NB4 (cell line): ENCODE measurements around the gene MRC2.

Experiments used
- DNase-seq: peaks from one replicate; pipeline ENCODE4 v3.0.0; 2010; ENCODE audit warnings: low read depth
- H3K4me3 ChIP-seq: one replicate; pipeline ENCODE4 v1.5.1; 2011; ENCODE audit warnings: mild to moderate bottlenecking, low read depth, low read length, moderate library complexity
- MYC ChIP-seq: IDR thresholded peaks from 2 replicates; pipeline ENCODE4 v1.6.1; 2011; ENCODE audit warnings: low read depth, low read length
- POLR2A ChIP-seq: IDR thresholded peaks from 2 replicates; pipeline ENCODE4 v1.6.1; 2011; ENCODE audit warnings: mild to moderate bottlenecking; ENCODE audit not compliant: insufficient read length; ENCODE audit errors: extremely low read depth
- TF ChIP-seq, protein P1 (sequence below): IDR thresholded peaks from 2 replicates; pipeline ENCODE4 v1.6.1; 2011; ENCODE audit warnings: low read depth, low read length
- TF ChIP-seq, protein P2 (sequence below): IDR thresholded peaks from one replicate; pipeline ENCODE4 v1.5.1; 2012; ENCODE audit warnings: low read depth, low read length

Gene MRC2

DNA sequence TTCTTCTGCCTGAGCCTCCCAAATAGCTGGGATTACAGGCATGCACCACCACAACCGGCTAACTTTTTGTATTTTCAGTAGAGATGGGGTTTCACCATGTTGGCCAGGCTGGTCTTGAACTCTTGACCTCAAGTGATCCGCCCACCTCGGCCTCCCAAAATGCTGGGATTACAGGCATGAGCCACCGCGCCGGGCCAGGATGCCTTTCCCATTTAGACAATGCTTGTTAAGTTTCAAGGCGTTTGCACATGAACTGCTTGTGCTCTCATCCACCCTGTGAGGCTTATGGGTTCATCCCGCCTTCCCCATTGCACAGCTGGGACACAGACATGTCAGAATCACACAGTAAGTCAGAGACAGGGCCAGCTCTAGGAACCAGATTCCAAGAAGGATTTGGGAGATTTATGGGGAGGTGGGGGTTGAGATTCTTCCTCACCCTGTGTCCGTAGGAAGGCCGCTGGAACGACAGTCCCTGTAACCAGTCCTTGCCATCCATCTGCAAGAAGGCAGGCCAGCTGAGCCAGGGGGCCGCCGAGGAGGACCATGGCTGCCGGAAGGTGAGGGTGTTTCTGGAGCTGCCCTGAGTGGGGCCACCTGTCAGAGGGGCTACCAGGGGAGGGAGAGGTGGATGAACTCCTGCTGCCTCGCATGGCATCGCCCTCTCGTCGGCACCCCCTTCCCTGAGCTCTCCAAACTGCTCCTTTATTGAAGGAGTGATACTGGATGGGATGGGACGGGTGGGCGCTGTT is 46.3 kb downstream of the MRC2 start:
- DNase-seq: no peak
- TF ChIP-seq MYC: no peak
- TF ChIP-seq, protein P1, sequence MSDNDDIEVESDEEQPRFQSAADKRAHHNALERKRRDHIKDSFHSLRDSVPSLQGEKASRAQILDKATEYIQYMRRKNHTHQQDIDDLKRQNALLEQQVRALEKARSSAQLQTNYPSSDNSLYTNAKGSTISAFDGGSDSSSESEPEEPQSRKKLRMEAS: no peak
- no peak for TF ChIP-seq POLR2A
- TF ChIP-seq, protein P2, sequence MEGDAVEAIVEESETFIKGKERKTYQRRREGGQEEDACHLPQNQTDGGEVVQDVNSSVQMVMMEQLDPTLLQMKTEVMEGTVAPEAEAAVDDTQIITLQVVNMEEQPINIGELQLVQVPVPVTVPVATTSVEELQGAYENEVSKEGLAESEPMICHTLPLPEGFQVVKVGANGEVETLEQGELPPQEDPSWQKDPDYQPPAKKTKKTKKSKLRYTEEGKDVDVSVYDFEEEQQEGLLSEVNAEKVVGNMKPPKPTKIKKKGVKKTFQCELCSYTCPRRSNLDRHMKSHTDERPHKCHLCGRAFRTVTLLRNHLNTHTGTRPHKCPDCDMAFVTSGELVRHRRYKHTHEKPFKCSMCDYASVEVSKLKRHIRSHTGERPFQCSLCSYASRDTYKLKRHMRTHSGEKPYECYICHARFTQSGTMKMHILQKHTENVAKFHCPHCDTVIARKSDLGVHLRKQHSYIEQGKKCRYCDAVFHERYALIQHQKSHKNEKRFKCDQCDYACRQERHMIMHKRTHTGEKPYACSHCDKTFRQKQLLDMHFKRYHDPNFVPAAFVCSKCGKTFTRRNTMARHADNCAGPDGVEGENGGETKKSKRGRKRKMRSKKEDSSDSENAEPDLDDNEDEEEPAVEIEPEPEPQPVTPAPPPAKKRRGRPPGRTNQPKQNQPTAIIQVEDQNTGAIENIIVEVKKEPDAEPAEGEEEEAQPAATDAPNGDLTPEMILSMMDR: no peak
- H3K4me3 ChIP-seq: no peak overlapping the region

DNA sequence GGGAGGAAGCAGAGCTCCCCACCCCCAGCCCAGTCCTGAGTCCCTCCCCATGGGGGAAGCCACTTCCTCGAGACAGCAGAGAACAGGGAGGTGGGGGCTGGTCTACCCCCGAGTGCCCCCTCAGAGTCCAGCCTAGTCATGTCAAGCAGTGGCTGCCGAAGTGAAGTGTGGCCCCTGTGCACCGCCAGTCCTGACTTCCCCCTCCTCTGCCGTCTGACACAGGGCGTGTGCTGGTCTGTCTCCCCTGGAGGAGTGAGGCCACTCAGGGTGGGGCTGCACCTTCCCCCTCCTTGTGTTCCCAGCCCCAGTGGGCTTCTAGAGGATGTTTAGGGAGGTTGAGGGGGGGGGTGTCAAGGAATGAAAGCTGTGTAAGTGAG is 46.9 kb downstream of the MRC2 start:
- H3K4me3 ChIP-seq: no peak overlapping the region
- DNase-seq: no peak
- TF ChIP-seq, protein P2: no peak
- TF ChIP-seq MYC (no peak), POLR2A (no peak)
- TF ChIP-seq, protein P1: no peak

DNA sequence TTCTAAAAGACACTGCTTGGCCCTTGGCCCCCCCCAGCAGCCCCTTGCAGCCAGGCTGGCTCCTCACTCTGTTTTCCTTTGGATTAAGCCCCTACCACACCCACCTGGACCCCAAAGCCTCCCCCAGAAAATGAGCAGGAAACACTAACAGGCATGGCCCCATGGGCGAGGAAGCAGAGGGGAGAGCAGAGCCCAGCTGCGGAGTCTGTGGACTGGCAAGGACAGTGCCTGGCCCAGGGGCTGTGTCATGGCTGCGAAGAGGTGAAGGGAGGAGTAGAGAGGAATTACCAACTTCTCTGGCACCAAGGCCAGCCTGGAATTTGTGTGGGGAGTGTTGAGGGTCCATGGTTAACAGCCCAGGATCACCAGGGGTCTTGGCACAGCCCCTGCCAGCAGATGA is 47.4 kb downstream of the MRC2 start:
- DNase-seq: no peak
- TF ChIP-seq MYC (no peak), POLR2A (no peak)
- TF ChIP-seq, protein P1: no peak
- TF ChIP-seq, protein P2: no peak
- no peak overlapping the region for H3K4me3 ChIP-seq

DNA sequence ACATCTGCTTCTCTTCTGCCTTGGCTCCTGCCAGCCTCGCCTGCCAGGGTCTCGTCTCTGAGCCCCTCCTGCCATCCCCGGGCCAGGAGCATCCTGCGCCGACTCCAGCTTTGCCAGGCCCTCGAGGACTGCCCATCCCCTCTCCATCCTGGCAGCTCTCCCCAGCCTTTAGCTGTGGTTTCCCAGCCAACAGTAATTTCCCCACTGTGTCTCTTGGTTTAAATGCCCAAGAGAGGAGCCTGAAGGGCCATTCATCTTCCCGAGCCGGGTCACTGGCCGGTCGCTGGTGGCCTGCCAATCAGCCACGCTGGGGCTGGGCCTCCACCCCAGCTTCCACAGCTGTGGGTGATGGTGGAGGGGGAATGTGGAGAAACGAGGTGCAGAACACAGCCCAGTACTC is 47.8 kb downstream of the MRC2 start:
- no peak for DNase-seq
- no peak overlapping the region for H3K4me3 ChIP-seq
- TF ChIP-seq MYC (no peak), POLR2A (no peak)
- TF ChIP-seq, protein P2: no peak
- TF ChIP-seq, protein P1: no peak

DNA sequence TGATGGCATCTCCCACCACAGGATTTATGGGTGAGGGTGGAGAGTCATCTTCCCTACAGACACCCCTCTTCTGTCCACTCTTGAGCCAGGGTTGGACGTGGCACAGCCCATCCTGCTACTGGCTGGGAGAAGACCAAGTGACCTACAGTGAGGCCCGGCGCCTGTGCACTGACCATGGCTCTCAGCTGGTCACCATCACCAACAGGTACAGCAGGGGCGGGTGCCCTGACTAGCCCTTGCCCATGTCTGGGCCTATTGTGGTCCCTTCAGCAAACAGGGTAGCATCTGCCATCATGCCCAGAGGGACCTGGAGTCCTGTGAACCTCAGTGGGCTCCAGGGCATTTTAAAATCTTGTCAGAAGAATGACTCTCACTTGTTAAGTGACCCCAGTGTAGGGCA is 48.2 kb downstream of the MRC2 start:
- H3K4me3 ChIP-seq: no peak overlapping the region
- TF ChIP-seq, protein P2: no peak
- TF ChIP-seq POLR2A (no peak), MYC (no peak)
- TF ChIP-seq, protein P1: no peak
- DNase-seq: no peak
